BE2C (cell line): Measurements from ENCODE around the gene ARHGAP26.

Experiments
- DNase-seq: peaks from one replicate; pipeline ENCODE4 v3.0.0-alpha.2; 2020
- H3K27me3 ChIP-seq: fragments of 250-450 bp; sonication (Bioruptor Pico); 2 replicates; pipeline ENCODE4 v1.5.1; 2020; ENCODE audit warnings: mild to moderate bottlenecking
- H3K36me3 ChIP-seq: fragments of 250-450 bp; sonication (Bioruptor Pico); 2 replicates; pipeline ENCODE4 v1.5.1; 2020; ENCODE audit warnings: mild to moderate bottlenecking
- H3K4me1 ChIP-seq: fragments of 250-450 bp; sonication (Bioruptor Pico); 2 replicates; pipeline ENCODE4 v1.5.1; 2020
- H3K4me3 ChIP-seq: 2 replicates; pipeline ENCODE4 v1.5.1; 2011; ENCODE audit warnings: low read depth, low read length
- H3K9me3 ChIP-seq: fragments of 250-450 bp; sonication (Bioruptor Pico); 2 replicates; pipeline ENCODE4 v1.5.1; 2020
- CTCF ChIP-seq: IDR thresholded peaks from 2 replicates; pipeline ENCODE4 v1.5.1; 2012; ENCODE audit warnings: mild to moderate bottlenecking, low read depth, low read length

ARHGAP26 gene

GRCh38 chr5:142803428-142804125 is 33.4 kb downstream of the ARHGAP26 start:
- Histone ChIP-seq H3K9me3 (no peaks in the 10 kb centered on the region), H3K4me3 (no peak overlapping the region), H3K4me1 (peaks cover 10% of the 10 kb centered on the region), H3K27me3 (no peaks in the 10 kb centered on the region), H3K36me3 (no peaks in the 10 kb centered on the region)
- no peak for DNase-seq
- TF ChIP-seq CTCF = no peak

- DNase-seq = no peak
- TF ChIP-seq CTCF = no peak
- H3K9me3 ChIP-seq = no peaks in the 10 kb centered on the region
- H3K4me1 ChIP-seq = peaks cover 26% of the 10 kb centered on the region
- no peak overlapping the region for H3K4me3 ChIP-seq
- no peaks in the 10 kb centered on the region for H3K27me3 ChIP-seq
- no peaks in the 10 kb centered on the region for H3K36me3 ChIP-seq
Observed at GRCh38 chr5:142805339-142805738, 35.2 kb downstream of the ARHGAP26 start.

GRCh38 chr5:142806841-142807267 is 36.7 kb downstream of the ARHGAP26 start:
- Histone ChIP-seq H3K36me3 (no peaks in the 10 kb centered on the region), H3K9me3 (no peaks in the 10 kb centered on the region), H3K27me3 (no peaks in the 10 kb centered on the region), H3K4me1 (peaks cover 28% of the 10 kb centered on the region), H3K4me3 (no peak overlapping the region)
- TF ChIP-seq CTCF = no peak
- no peak for DNase-seq

GRCh38 chr5:142807372-142807911 is 37.3 kb downstream of the ARHGAP26 start:
- Histone ChIP-seq H3K36me3 (no peaks in the 10 kb centered on the region), H3K4me3 (no peak overlapping the region), H3K9me3 (no peaks in the 10 kb centered on the region), H3K4me1 (peaks cover 28% of the 10 kb centered on the region), H3K27me3 (no peaks in the 10 kb centered on the region)
- peak; percentile 30 for DNase-seq
- TF ChIP-seq CTCF = no peak

- no peaks in the 10 kb centered on the region for H3K27me3 ChIP-seq
- peak overlapping the region; percentile 1; the same call in 1 of the 2 replicates for H3K4me3 ChIP-seq
- DNase-seq = peak; percentile 68
- TF ChIP-seq CTCF = no peak
- H3K36me3 ChIP-seq = no peaks in the 10 kb centered on the region
- no peaks in the 10 kb centered on the region for H3K9me3 ChIP-seq
- peaks cover 28% of the 10 kb centered on the region for H3K4me1 ChIP-seq
Observed at GRCh38 chr5:142808878-142809598, 38.9 kb downstream of the ARHGAP26 start.

GRCh38 chr5:142810081-142810480 is 39.9 kb downstream of the ARHGAP26 start:
- Histone ChIP-seq H3K27me3 (no peaks in the 10 kb centered on the region), H3K4me3 (no peak overlapping the region), H3K4me1 (peaks cover 28% of the 10 kb centered on the region), H3K36me3 (no peaks in the 10 kb centered on the region), H3K9me3 (no peaks in the 10 kb centered on the region)
- DNase-seq = no peak
- TF ChIP-seq CTCF = no peak
